ENCODE measurements around the gene SLIT3.

Gene SLIT3

GRCh38 chr5:169006842-169007790, 293.8 kb downstream of the SLIT3 start:
- Histone ChIP-seq H3K4me3 (ENCODE audit: low read length) (no peak overlapping the region), H3K27ac (ENCODE audit: low read depth, low read length) (no peak overlapping the region), H3K36me3 (ENCODE audit: insufficient read depth, low read length) (no peaks in the 10 kb centered on the region), H3K27me3 (ENCODE audit: insufficient read depth, low read length) (no peaks in the 10 kb centered on the region), H3K4me1 (ENCODE audit: insufficient read depth, low read length) (peaks cover 28% of the 10 kb centered on the region), H3K9me3 (ENCODE audit: insufficient read depth, low read depth, low read length) (no peaks in the 10 kb centered on the region), H3K9ac (ENCODE audit: low read depth, low read length) (no peak overlapping the region)
- WGBS = 70% methylated on average over 8 of the region's 8 CpGs

DNA sequence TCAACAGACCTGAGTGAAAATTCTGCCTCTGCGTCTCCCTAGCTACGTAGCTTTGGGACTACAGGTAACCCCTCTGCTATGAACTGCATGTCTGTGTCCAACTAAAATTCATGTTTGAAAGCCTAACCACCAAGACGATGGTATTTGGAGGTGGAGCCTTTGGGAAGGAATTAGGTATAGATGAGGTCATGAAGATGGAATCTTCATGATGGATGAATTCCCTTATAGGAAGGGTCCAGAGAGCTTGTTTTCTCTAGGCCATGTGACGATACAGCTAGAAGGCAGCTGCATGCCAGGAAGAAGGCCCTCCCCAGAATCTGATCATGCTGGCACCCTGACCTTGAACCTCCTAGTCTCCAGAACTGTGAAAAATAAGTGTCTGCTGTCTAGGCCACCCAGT, 296.4 kb downstream of the SLIT3 start:
- Histone ChIP-seq H3K9me3 (ENCODE audit: insufficient read depth, low read depth, low read length) (no peaks in the 10 kb centered on the region), H3K4me3 (ENCODE audit: low read length) (no peak overlapping the region), H3K9ac (ENCODE audit: low read depth, low read length) (no peak overlapping the region), H3K36me3 (ENCODE audit: insufficient read depth, low read length) (no peaks in the 10 kb centered on the region), H3K27me3 (ENCODE audit: insufficient read depth, low read length) (no peaks in the 10 kb centered on the region), H3K27ac (ENCODE audit: low read depth, low read length) (no peak overlapping the region), H3K4me1 (ENCODE audit: insufficient read depth, low read length) (peaks cover 28% of the 10 kb centered on the region)
- 86% methylated on average over 4 of the region's 4 CpGs for WGBS

- H3K9me3 ChIP-seq (ENCODE audit: insufficient read depth, low read depth, low read length) = no peaks in the 10 kb centered on the region
- H3K27me3 ChIP-seq (ENCODE audit: insufficient read depth, low read length) = no peaks in the 10 kb centered on the region
- H3K4me3 ChIP-seq (ENCODE audit: low read length) = no peak overlapping the region
- peaks cover 28% of the 10 kb centered on the region for H3K4me1 ChIP-seq (ENCODE audit: insufficient read depth, low read length)
- H3K27ac ChIP-seq (ENCODE audit: low read depth, low read length) = no peak overlapping the region
- no peak overlapping the region for H3K9ac ChIP-seq (ENCODE audit: low read depth, low read length)
- 79% methylated on average over 10 of the region's 11 CpGs for WGBS
- no peaks in the 10 kb centered on the region for H3K36me3 ChIP-seq (ENCODE audit: insufficient read depth, low read length)
Measured at GRCh38 chr5:169003721-169004541, 297.0 kb downstream of the SLIT3 start.

DNA sequence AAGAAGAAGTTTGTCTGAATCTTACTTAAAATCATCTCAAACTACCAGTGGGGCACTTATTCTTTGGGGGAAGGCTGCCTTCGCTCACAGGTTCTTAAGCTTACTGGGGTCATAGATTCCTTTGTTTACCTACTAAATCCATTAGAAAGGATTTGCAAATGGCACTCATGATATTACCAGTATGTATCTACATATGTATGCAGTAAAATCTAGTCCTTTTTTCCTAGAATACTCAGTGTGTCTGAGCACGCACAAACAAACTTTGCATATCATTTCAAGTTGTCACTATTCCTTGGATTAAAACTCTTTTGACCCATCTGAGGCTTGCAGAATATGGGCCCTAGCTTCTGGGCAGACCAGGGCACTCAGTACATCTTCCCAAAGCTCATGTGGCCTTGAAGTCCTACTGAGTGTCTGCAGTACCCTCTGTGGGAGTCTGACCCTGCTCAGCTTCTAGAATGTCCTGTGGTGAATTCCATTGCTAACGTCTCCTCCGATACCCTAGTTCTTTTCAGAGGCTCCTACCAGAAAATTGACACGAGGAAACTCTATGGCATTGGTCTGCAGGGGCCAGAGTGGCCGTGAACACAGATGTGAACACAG, 297.9 kb downstream of the SLIT3 start:
- Histone ChIP-seq H3K4me1 (ENCODE audit: insufficient read depth, low read length) (peaks cover 28% of the 10 kb centered on the region), H3K36me3 (ENCODE audit: insufficient read depth, low read length) (no peaks in the 10 kb centered on the region), H3K9me3 (ENCODE audit: insufficient read depth, low read depth, low read length) (no peaks in the 10 kb centered on the region), H3K27ac (ENCODE audit: low read depth, low read length) (no peak overlapping the region), H3K27me3 (ENCODE audit: insufficient read depth, low read length) (no peaks in the 10 kb centered on the region), H3K4me3 (ENCODE audit: low read length) (no peak overlapping the region), H3K9ac (ENCODE audit: low read depth, low read length) (no peak overlapping the region)
- 62% methylated on average over 6 of the region's 6 CpGs for WGBS

DNA sequence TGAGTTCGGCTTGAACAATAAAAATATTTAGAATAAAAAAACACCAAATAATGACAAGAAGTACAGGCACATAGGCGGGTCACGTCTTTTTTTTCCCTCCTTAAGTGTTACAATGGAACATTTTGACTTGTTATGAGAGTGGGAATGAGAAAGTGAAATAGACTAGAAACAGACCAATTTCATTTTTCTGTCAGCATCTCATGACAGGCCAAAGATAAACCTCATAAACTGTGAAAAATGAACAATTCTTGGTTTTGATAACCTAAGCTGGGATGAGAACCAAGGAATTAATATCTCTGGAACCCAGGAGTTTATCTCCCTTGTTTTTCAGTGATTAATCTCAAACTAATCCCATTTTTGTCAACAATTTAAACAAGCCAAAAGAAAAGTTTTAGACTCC, 299.5 kb downstream of the SLIT3 start:
- Histone ChIP-seq H3K9me3 (ENCODE audit: insufficient read depth, low read depth, low read length) (no peaks in the 10 kb centered on the region), H3K27me3 (ENCODE audit: insufficient read depth, low read length) (no peaks in the 10 kb centered on the region), H3K27ac (ENCODE audit: low read depth, low read length) (no peak overlapping the region), H3K9ac (ENCODE audit: low read depth, low read length) (no peak overlapping the region), H3K4me3 (ENCODE audit: low read length) (no peak overlapping the region), H3K36me3 (ENCODE audit: insufficient read depth, low read length) (no peaks in the 10 kb centered on the region), H3K4me1 (ENCODE audit: insufficient read depth, low read length) (peaks cover 25% of the 10 kb centered on the region)
- no CpG with 5 or more reads among the region's 3 CpGs for WGBS

DNA sequence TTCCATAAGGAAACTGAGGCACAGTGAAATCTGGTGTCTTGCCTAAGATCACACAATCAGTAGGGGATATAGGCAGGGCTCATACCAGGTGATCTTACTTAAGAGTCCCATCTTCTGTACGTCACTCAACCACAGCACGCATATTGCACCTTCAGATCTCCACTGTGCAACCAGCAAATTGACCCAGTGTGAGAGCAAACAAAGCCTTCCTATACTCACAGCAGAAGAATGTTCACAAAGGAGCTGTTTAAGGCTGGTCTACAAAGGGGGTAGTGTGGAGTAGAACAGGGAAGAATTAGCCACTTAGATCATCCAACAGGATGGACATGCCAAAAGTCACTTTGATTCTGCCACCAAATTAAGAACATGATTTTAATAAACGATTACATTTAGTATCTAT, 305.9 kb downstream of the SLIT3 start:
- Histone ChIP-seq H3K27ac (ENCODE audit: low read depth, low read length) (no peak overlapping the region), H3K36me3 (ENCODE audit: insufficient read depth, low read length) (no peaks in the 10 kb centered on the region), H3K9me3 (ENCODE audit: insufficient read depth, low read depth, low read length) (no peaks in the 10 kb centered on the region), H3K27me3 (ENCODE audit: insufficient read depth, low read length) (no peaks in the 10 kb centered on the region), H3K4me1 (ENCODE audit: insufficient read depth, low read length) (peaks cover 14% of the 10 kb centered on the region), H3K9ac (ENCODE audit: low read depth, low read length) (no peak overlapping the region), H3K4me3 (ENCODE audit: low read length) (no peak overlapping the region)
- WGBS = 91% methylated on average over 3 of the region's 3 CpGs

DNA sequence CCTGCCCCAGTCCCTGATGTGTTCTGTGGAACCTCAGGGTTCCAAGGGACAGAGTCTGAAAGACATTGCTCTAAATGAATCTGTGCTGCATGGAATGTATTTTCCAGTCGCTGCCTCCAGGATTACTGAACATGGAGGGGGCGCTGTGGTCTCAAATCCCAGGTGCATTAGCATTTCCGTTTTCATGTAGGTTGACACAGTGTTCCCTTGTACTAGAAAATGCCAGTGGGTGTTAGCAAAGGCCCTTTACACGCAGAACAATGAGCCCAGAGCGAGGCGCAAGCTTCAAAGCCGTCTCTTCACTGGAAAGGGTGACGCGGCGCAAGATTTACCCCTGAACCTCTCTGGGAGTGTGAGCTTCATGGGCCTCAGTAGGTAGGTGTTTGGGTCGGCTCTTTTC, 308.3 kb downstream of the SLIT3 start:
- no peak overlapping the region for H3K9ac ChIP-seq (ENCODE audit: low read depth, low read length)
- H3K9me3 ChIP-seq (ENCODE audit: insufficient read depth, low read depth, low read length) = no peaks in the 10 kb centered on the region
- 81% methylated on average over 11 of the region's 11 CpGs for WGBS
- no peak overlapping the region for H3K27ac ChIP-seq (ENCODE audit: low read depth, low read length)
- no peaks in the 10 kb centered on the region for H3K36me3 ChIP-seq (ENCODE audit: insufficient read depth, low read length)
- peaks cover 16% of the 10 kb centered on the region for H3K4me1 ChIP-seq (ENCODE audit: insufficient read depth, low read length)
- peaks cover 5% of the 10 kb centered on the region; the same call in 1 of the 2 replicates for H3K27me3 ChIP-seq (ENCODE audit: insufficient read depth, low read length)
- no peak overlapping the region for H3K4me3 ChIP-seq (ENCODE audit: low read length)

DNA sequence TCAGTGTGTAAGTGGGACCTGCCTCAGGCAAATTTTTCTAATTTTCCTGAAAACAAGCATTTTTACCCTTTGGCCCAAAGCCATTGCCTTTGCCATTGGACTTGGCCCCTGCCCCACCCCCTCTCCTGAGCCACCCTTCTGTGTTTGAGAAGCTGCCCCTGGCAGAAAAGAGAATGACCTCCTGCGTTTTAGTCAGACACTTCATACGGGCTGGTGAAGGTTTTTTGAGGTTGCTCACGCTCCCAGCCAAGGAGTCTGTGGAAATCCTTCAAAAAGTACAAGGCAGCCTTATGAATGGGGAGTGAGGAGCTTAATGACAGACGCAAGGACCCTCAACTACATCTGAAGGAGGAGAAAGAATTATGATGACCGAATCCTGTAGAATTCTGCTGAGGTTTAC, 308.9 kb downstream of the SLIT3 start:
- H3K4me1 ChIP-seq (ENCODE audit: insufficient read depth, low read length) = peaks cover 16% of the 10 kb centered on the region
- H3K9me3 ChIP-seq (ENCODE audit: insufficient read depth, low read depth, low read length) = no peaks in the 10 kb centered on the region
- H3K9ac ChIP-seq (ENCODE audit: low read depth, low read length) = no peak overlapping the region
- H3K27ac ChIP-seq (ENCODE audit: low read depth, low read length) = no peak overlapping the region
- H3K36me3 ChIP-seq (ENCODE audit: insufficient read depth, low read length) = no peaks in the 10 kb centered on the region
- H3K27me3 ChIP-seq (ENCODE audit: insufficient read depth, low read length) = peaks cover 5% of the 10 kb centered on the region; the same call in 1 of the 2 replicates
- H3K4me3 ChIP-seq (ENCODE audit: low read length) = no peak overlapping the region
- 76% methylated on average over 5 of the region's 5 CpGs for WGBS

GRCh38 chr5:168991311-168991710, 309.6 kb downstream of the SLIT3 start:
- 69% methylated on average over 2 of the region's 2 CpGs for WGBS
- Histone ChIP-seq H3K27ac (ENCODE audit: low read depth, low read length) (no peak overlapping the region), H3K4me1 (ENCODE audit: insufficient read depth, low read length) (peaks cover 16% of the 10 kb centered on the region), H3K9ac (ENCODE audit: low read depth, low read length) (no peak overlapping the region), H3K36me3 (ENCODE audit: insufficient read depth, low read length) (no peaks in the 10 kb centered on the region), H3K4me3 (ENCODE audit: low read length) (no peak overlapping the region), H3K9me3 (ENCODE audit: insufficient read depth, low read depth, low read length) (no peaks in the 10 kb centered on the region), H3K27me3 (ENCODE audit: insufficient read depth, low read length) (peaks cover 5% of the 10 kb centered on the region; the same call in 1 of the 2 replicates)

GRCh38 chr5:168990679-168991078, 310.3 kb downstream of the SLIT3 start:
- no peak overlapping the region for H3K9ac ChIP-seq (ENCODE audit: low read depth, low read length)
- no peak overlapping the region for H3K27ac ChIP-seq (ENCODE audit: low read depth, low read length)
- H3K27me3 ChIP-seq (ENCODE audit: insufficient read depth, low read length) = peaks cover 5% of the 10 kb centered on the region; the same call in 1 of the 2 replicates
- H3K36me3 ChIP-seq (ENCODE audit: insufficient read depth, low read length) = no peaks in the 10 kb centered on the region
- no peak overlapping the region for H3K4me3 ChIP-seq (ENCODE audit: low read length)
- WGBS = 83% methylated on average over 4 of the region's 4 CpGs
- H3K9me3 ChIP-seq (ENCODE audit: insufficient read depth, low read depth, low read length) = no peaks in the 10 kb centered on the region
- peaks cover 19% of the 10 kb centered on the region for H3K4me1 ChIP-seq (ENCODE audit: insufficient read depth, low read length)
